Thymus (tissue), 11 donors: ENCODE data around the gene AKT3. TPM values are rescaled to one million over a fixed set of nuclear protein-coding genes. Genes with fewer than 3 reads are reported as not detected.

ENCODE experiments used
- DNase-seq, 9 donors: peaks; one replicate each; pipeline ENCODE4 v3.0.0-alpha.2; 2013; ENCODE audit warnings: low spot score in 9 of 9, low read depth in 6 of 9, missing footprints in 1 of 9
- H3K27ac ChIP-seq, 2 donors: one replicate each; pipeline ENCODE4 v1.5.1; 2013; ENCODE audit warnings: control low read depth in 1 of 2, low read depth in 1 of 2, low read length in 1 of 2, mild to moderate bottlenecking in 1 of 2, moderate library complexity in 1 of 2
- H3K27me3 ChIP-seq, 2 donors: one replicate each; pipeline ENCODE4 v1.5.1; 2013; ENCODE audit warnings: low read length in 1 of 2; ENCODE audit not compliant: control insufficient read depth in 2 of 2, insufficient read depth in 1 of 2
- H3K36me3 ChIP-seq, 2 donors: one replicate each; pipeline ENCODE4 v1.5.1; 2013; ENCODE audit warnings: low read length in 1 of 2, mild to moderate bottlenecking in 1 of 2, moderate library complexity in 1 of 2; ENCODE audit not compliant: control insufficient read depth in 2 of 2, insufficient read depth in 2 of 2
- H3K4me1 ChIP-seq, 2 donors: one replicate each; pipeline ENCODE4 v1.5.1; 2013; ENCODE audit warnings: low read length in 2 of 2; ENCODE audit not compliant: control insufficient read depth in 2 of 2, insufficient read depth in 2 of 2
- H3K4me3 ChIP-seq, 2 donors: one replicate each; pipeline ENCODE4 v1.5.1; 2013; ENCODE audit warnings: low read length in 2 of 2, control low read depth in 1 of 2, mild to moderate bottlenecking in 1 of 2
- H3K9me3 ChIP-seq, 2 donors: one replicate each; pipeline ENCODE4 v1.5.1; 2013; ENCODE audit warnings: low read length in 1 of 2, mild to moderate bottlenecking in 1 of 2; ENCODE audit not compliant: control insufficient read depth in 2 of 2, insufficient read depth in 1 of 2
- WGBS: extraction: QIAGEN DNeasy Blood & Tissue Kit; methylation state at CpG from one replicate; pipeline ENCODE4 v1.1.7; 2013; 5-methylcytosine and 5-hydroxymethylcytosine counted together
- polyA plus RNA-seq: library from polyadenylated mRNA; stranded (reverse); fragments of 200-250 nt; gene quantifications from one replicate; pipeline ENCODE4 v1.2.3, GENCODE V29; 2013
- total RNA-seq: library from RNA; stranded (reverse); fragments of 120-200 nt; gene quantifications from one replicate; pipeline ENCODE4 v1.2.4, GENCODE V29; 2013
- donor health status: healthy.

Gene AKT3
- total and polyA plus RNA-seq, 2 donors: 14.5 to 45.3 TPM

DNA sequence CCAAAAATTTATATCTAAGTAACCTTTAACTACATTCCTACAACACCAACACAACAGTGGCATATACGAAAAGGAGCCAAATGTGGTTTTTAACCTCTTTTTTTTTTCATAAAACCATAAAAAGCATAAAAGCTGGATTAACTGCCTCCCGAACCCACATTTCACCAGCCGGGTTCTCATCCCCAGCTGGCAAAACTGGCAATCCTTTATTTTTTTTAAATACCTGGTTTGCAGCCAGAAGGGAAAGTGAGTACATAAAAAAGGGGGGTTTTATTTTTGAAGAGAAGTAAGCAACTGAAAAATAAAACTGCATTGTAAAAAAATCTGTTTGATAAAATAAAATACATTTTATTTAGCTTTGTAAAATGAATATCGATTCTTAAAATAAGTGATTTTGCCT lies 295.4 kb downstream of the AKT3 start:
- Histone ChIP-seq H3K27me3 (no peaks in the 10 kb centered on the region), H3K4me1 (no peaks in the 10 kb centered on the region), H3K4me3 (no peak overlapping the region), H3K27ac (no peak overlapping the region), H3K36me3 (no peaks in the 10 kb centered on the region), H3K9me3 (no peaks in the 10 kb centered on the region)
- WGBS: 49% methylated on average over 4 of the region's 4 CpGs
- DNase-seq: no peak

DNA sequence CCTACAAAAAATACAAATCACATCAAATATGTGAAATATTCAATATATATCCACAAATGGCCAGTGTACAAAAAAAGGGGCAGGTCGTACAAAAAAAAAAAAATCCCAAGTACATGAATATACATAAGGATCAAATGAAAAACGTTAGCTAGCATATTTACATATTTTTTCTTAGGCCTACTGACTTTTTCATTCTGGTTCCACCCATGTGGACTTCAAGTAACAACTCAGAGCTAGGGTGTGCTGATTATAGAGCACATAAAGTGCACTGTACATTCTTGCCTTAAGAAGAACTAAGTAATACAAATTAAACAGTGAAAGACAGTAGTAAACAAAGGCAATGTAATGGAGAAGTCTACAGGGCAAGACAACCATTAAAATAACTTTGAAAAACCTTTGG lies 297.0 kb downstream of the AKT3 start:
- no peak overlapping the region for H3K4me3 ChIP-seq
- H3K9me3 ChIP-seq: no peaks in the 10 kb centered on the region
- 96% methylated on average over 2 of the region's 2 CpGs for WGBS
- DNase-seq: no peak
- no peaks in the 10 kb centered on the region for H3K36me3 ChIP-seq
- H3K27me3 ChIP-seq: no peaks in the 10 kb centered on the region
- no peak overlapping the region for H3K27ac ChIP-seq
- H3K4me1 ChIP-seq: no peaks in the 10 kb centered on the region

DNA sequence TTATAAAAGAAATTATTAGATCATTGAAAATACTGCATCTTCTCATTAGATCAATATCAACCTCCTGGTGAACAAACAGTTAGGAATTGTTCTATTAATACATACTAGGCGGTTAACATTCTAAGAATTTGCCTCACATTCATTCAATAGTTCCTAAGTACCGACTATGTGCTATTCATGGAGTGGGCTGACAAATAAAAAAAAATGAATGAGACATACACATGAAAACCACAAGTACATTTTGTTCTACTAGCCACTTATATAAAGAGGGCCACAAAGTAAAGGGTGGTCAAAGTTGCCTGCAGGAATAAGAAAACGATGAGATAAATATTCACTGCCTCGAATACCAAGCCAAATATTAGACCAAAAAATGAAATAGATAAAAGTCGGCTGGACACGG lies 299.8 kb downstream of the AKT3 start:
- no peaks in the 10 kb centered on the region for H3K4me1 ChIP-seq
- no peaks in the 10 kb centered on the region for H3K36me3 ChIP-seq
- no peak overlapping the region for H3K27ac ChIP-seq
- 98% methylated on average over 6 of the region's 6 CpGs for WGBS
- DNase-seq: no peak
- H3K27me3 ChIP-seq: no peaks in the 10 kb centered on the region
- no peaks in the 10 kb centered on the region for H3K9me3 ChIP-seq
- no peak overlapping the region for H3K4me3 ChIP-seq

DNA sequence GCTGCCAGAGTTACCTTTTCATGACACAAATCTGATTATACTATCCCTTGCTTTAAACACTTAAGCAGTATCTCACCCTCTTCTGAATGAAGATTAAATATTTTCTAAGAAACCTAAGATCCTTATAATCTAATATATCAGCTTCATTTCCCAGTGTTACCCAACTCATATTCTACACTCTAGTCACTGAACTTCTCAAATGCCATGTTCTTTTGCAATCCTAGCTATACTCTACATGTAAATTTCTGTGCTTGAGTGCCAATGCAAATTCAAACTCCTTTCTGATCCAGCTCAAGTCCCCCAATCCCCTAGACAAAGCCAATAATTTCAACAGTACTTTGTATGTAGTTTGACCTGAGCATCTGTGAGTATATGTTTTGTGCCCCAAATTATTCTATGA lies 300.3 kb downstream of the AKT3 start:
- H3K27me3 ChIP-seq: no peaks in the 10 kb centered on the region
- no peak overlapping the region for H3K27ac ChIP-seq
- H3K36me3 ChIP-seq: peaks cover 0 to under 1% of the 10 kb centered on the region in 2 donors
- H3K4me3 ChIP-seq: no peak overlapping the region
- H3K9me3 ChIP-seq: no peaks in the 10 kb centered on the region
- no peaks in the 10 kb centered on the region for H3K4me1 ChIP-seq
- no peak for DNase-seq

DNA sequence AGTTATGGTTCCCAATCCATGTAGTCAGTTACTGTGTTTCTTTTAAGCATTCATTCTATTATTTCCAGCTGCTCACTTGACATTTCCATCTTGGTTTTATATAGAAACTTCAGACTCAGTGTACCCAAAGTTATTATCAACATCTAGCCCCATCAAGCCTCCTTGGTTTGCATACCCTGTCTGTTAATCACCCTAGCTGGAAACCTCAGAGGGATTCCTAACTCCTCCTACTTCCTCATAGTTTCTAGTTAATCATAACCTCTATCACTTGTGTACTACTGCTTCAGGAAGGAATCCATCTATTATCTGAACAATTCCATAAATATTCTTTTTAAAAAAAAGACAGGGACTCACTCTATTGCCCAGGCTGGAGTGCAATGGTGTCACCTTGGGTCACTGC lies 300.9 kb downstream of the AKT3 start:
- H3K4me1 ChIP-seq: no peaks in the 10 kb centered on the region
- no peaks in the 10 kb centered on the region for H3K27me3 ChIP-seq
- no peak overlapping the region for H3K27ac ChIP-seq
- H3K36me3 ChIP-seq: peaks cover 3 to 4% of the 10 kb centered on the region in 2 donors
- no peak for DNase-seq
- H3K4me3 ChIP-seq: no peak overlapping the region
- no peaks in the 10 kb centered on the region for H3K9me3 ChIP-seq

DNA sequence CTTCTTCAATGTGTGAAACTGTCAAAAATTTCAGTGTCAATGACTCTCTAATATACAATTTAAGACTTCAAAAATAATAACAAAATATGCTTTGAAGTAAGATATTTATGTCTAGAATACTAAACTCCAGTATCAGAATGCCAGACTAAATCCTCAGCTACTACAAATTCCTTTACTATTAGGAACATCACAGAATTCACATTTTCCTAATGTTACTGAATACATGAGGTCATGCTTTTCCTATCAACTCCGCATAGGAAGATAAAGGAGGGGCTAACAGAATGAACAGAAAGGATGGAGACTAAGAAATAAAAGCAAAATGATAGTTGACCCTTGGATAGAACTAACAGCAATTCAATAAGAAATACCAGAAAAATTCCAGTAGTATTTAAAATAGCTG lies 301.5 kb downstream of the AKT3 start:
- no peaks in the 10 kb centered on the region for H3K4me1 ChIP-seq
- peaks cover 3 to 4% of the 10 kb centered on the region in 2 donors for H3K36me3 ChIP-seq
- no peaks in the 10 kb centered on the region for H3K9me3 ChIP-seq
- H3K27ac ChIP-seq: no peak overlapping the region
- 99% methylated on average over 1 of the region's 1 CpG for WGBS
- no peak for DNase-seq
- H3K4me3 ChIP-seq: no peak overlapping the region
- no peaks in the 10 kb centered on the region for H3K27me3 ChIP-seq

DNA sequence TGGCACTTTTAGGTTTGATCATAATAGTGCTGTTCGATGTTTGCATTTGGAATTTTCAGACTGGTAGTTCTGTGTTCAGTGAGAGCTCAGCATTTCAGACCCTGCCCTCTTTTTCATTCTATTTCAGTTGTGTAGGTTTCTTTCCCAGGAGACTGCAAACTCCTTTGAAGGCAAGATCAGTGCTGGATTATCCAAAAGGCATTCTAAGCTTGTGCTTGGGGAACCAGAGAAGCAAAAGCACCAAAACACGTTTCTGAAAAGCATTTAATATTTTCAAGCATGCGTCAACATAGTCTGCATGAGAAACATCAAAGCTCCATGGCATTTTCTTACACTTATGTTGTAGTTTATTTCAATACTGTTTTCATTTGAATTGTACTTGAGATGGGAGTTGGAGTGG lies 302.2 kb downstream of the AKT3 start:
- DNase-seq: no peak
- no peaks in the 10 kb centered on the region for H3K27me3 ChIP-seq
- WGBS: 98% methylated on average over 3 of the region's 3 CpGs
- H3K4me3 ChIP-seq: no peak overlapping the region
- H3K4me1 ChIP-seq: no peaks in the 10 kb centered on the region
- H3K36me3 ChIP-seq: peaks cover 3 to 4% of the 10 kb centered on the region in 2 donors
- no peaks in the 10 kb centered on the region for H3K9me3 ChIP-seq
- no peak overlapping the region for H3K27ac ChIP-seq

DNA sequence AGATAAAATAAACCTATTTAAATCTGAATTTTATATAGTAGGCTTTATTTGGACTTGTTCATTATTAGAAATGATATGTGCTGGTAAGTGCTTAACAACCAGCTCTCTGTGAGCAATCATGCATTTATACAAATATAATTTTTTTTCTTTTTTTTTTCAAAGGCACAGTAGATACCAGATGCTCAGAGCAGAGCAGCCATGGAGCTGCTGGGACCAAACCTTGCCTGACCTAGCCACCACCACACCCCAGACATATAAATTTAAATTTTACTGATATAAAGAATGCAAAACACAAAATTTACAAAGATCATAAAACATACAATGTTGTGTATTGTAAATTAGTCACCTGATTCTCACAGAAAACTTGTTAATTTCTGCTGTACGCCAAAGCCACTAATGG lies 303.6 kb downstream of the AKT3 start:
- no peaks in the 10 kb centered on the region for H3K9me3 ChIP-seq
- no peak overlapping the region for H3K4me3 ChIP-seq

DNA sequence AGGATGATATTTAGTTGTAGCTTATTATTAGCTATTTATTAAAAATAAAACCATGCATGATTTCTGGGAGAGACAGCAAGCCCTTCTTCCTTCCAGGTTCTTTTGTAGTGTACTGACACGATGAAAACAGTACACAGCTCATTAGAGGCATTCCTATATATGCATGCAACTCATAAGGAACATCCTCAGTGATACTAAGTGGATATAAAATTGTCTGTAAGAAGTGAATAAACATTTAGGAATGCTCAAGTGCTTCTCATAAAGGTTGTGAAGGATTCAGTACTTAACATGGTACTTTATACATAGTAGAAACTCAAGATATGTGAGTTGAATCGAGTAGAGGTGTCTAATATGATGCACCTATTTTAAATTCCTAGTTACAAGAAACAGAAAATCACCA lies 306.5 kb downstream of the AKT3 start:
- no peaks in the 10 kb centered on the region for H3K9me3 ChIP-seq
- no peak overlapping the region for H3K27ac ChIP-seq

More for the DNA sequence above, 303.6 kb downstream of the AKT3 start:
- Histone ChIP-seq H3K27me3 (no peaks in the 10 kb centered on the region), H3K27ac (no peak overlapping the region), H3K4me1 (no peaks in the 10 kb centered on the region), H3K36me3 (peaks cover 3 to 4% of the 10 kb centered on the region in 2 donors)
- no peak for DNase-seq
- 0% methylated on average over 1 of the region's 1 CpG for WGBS

More for the DNA sequence above, 306.5 kb downstream of the AKT3 start:
- 98% methylated on average over 2 of the region's 2 CpGs for WGBS
- no peaks in the 10 kb centered on the region for H3K27me3 ChIP-seq
- H3K4me3 ChIP-seq: no peak overlapping the region
- H3K4me1 ChIP-seq: no peaks in the 10 kb centered on the region
- DNase-seq: no peak
- peaks cover 3 to 4% of the 10 kb centered on the region in 2 donors for H3K36me3 ChIP-seq
